ENCODE data around the gene DOCK2.

Gene DOCK2

GRCh38 chr5:170131235-170131634 lies 494.2 kb downstream of the DOCK2 start:
- no peak for DNase-seq (ENCODE audit: low spot score)

GRCh38 chr5:170132269-170132975 lies 495.3 kb downstream of the DOCK2 start:
- DNase-seq (ENCODE audit: low spot score): no peak
